Glutamatergic neuron (in vitro differentiated cells): ENCODE results near the gene THBD. TPM values are rescaled to one million over a fixed set of nuclear protein-coding genes. Genes with fewer than 3 reads are reported as not detected.

Experiments
- DNase-seq: peaks from one replicate; pipeline ENCODE4 v3.0.0; 2022
- H3K27ac Mint-ChIP-seq: one replicate; pipeline ENCODE4 v1.8.0; 2020; ENCODE audit warnings: mild to moderate bottlenecking, mixed read lengths, inconsistent platforms; ENCODE audit not compliant: unreplicated experiment
- H3K27me3 Mint-ChIP-seq: one replicate; pipeline ENCODE4 v1.8.0; 2020; ENCODE audit warnings: mild to moderate bottlenecking, moderate library complexity, mixed read lengths, inconsistent platforms; ENCODE audit not compliant: unreplicated experiment
- H3K36me3 Mint-ChIP-seq: one replicate; pipeline ENCODE4 v1.8.0; 2020; ENCODE audit warnings: mild to moderate bottlenecking, mixed read lengths, inconsistent platforms; ENCODE audit not compliant: unreplicated experiment
- H3K4me1 Mint-ChIP-seq: one replicate; pipeline ENCODE4 v1.8.0; 2020; ENCODE audit warnings: mild to moderate bottlenecking, low read depth, mixed read lengths, inconsistent platforms; ENCODE audit not compliant: unreplicated experiment
- H3K4me3 Mint-ChIP-seq: one replicate; pipeline ENCODE4 v1.8.0; 2020; ENCODE audit warnings: mild to moderate bottlenecking, mixed read lengths, inconsistent platforms; ENCODE audit not compliant: unreplicated experiment
- H3K9me3 Mint-ChIP-seq: one replicate; pipeline ENCODE4 v1.8.0; 2020; ENCODE audit warnings: mild to moderate bottlenecking, moderate library complexity, mixed read lengths, inconsistent platforms; ENCODE audit not compliant: unreplicated experiment
- total RNA-seq: library from RNA; stranded (reverse); fragmentation: NEBNext Ultra II Directional; extraction: Animal tissue kit (Norgen Biotek cat#: 25700); gene quantifications from one replicate; pipeline ENCODE4 v1.2.1, GENCODE V29; 2021; ENCODE audit not compliant: unreplicated experiment
- TF ChIP-seq, protein P1 (sequence below): fragments of 200-600 bp; sonication (generic); IDR thresholded peaks from one replicate; pipeline ENCODE4 v1.5.0; 2021; ENCODE audit not compliant: partially characterized antibody, unreplicated experiment

The THBD gene
- total RNA-seq, 1 donor from 2014 or later, result not detected

DNA sequence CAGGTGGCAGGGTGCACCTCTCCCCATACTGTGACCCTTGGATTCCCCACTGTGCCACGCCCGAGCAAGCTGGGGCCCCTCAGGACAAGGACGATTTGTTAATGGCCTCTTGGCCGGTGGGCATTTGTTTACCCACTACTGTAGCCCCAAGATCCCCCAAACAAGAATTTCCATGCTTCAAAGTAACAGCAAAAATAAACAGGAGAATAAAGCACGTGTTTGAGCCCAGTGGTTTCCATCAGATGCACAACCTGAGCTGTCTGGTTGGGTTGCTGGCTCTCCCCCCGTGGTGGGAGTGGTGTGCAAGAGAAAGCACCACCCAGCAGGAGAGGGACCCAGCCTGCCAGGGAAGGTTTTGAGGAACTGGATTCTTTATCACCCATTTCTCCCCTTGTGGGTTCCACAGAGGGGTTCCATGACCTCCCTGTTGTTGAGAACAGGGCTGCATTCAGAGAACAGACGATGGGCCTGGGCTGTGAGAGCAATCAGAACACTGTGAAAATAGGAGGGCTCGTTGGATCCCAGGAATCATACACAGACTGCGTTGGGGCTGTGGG, 31.9 kb upstream of the THBD start:
- Mint-ChIP-seq H3K9me3 (no peaks in the 10 kb centered on the region), H3K27me3 (peaks cover 2% of the 10 kb centered on the region), H3K27ac (no peak overlapping the region), H3K4me3 (no peak overlapping the region), H3K4me1 (peaks cover 21% of the 10 kb centered on the region), H3K36me3 (no peaks in the 10 kb centered on the region)
- no peak for DNase-seq
- TF ChIP-seq, protein P1, sequence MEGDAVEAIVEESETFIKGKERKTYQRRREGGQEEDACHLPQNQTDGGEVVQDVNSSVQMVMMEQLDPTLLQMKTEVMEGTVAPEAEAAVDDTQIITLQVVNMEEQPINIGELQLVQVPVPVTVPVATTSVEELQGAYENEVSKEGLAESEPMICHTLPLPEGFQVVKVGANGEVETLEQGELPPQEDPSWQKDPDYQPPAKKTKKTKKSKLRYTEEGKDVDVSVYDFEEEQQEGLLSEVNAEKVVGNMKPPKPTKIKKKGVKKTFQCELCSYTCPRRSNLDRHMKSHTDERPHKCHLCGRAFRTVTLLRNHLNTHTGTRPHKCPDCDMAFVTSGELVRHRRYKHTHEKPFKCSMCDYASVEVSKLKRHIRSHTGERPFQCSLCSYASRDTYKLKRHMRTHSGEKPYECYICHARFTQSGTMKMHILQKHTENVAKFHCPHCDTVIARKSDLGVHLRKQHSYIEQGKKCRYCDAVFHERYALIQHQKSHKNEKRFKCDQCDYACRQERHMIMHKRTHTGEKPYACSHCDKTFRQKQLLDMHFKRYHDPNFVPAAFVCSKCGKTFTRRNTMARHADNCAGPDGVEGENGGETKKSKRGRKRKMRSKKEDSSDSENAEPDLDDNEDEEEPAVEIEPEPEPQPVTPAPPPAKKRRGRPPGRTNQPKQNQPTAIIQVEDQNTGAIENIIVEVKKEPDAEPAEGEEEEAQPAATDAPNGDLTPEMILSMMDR, result no peak

DNA sequence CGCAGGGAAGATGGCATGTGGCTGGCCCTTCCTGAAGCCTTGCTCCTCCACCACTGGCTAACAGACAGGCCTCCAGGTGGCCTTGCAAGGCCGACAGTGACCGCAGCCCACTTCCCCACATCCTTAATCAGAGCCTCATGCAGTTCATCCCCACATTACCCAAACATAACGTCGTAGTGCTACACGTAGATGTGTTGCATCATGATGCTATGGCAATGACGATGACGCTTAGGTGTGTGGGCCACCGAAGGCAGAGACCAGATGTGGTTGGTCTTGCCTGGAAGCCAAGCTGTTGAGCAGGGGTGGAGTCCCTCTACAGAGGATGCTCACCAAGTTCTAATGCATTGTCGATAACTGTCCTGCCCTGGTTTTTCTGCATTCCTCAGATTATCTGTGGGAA, 31.0 kb upstream of the THBD start:
- TF ChIP-seq, protein P1, result no peak
- DNase-seq, result no peak
- no peak overlapping the region for H3K4me3 Mint-ChIP-seq
- no peak overlapping the region for H3K27ac Mint-ChIP-seq
- H3K9me3 Mint-ChIP-seq, result no peaks in the 10 kb centered on the region
- H3K36me3 Mint-ChIP-seq, result no peaks in the 10 kb centered on the region
- peaks cover 3% of the 10 kb centered on the region for H3K27me3 Mint-ChIP-seq
- H3K4me1 Mint-ChIP-seq, result peaks cover 21% of the 10 kb centered on the region

DNA sequence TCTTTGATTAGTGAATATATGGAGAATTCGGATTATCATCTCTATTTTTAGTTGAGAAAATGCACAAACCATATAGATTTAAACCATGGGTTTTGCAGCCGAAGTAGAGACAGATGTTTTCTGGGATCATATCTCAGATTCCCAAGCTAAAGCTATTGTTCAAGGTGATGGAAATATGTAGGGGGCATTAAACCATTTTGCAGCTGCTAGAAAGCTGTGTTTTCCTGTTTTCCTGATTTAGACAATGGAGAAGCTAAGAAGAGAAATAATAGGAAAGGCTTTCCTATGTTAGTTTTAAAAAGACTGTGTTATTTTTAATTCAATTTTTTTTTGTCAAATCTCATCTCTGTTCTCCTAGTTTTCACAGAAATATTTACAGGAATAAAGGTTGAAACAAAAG, 30.5 kb upstream of the THBD start:
- Mint-ChIP-seq H3K4me3 (no peak overlapping the region), H3K9me3 (no peaks in the 10 kb centered on the region), H3K27me3 (peaks cover 3% of the 10 kb centered on the region), H3K36me3 (no peaks in the 10 kb centered on the region), H3K27ac (no peak overlapping the region), H3K4me1 (peaks cover 21% of the 10 kb centered on the region)
- TF ChIP-seq, protein P1, result no peak
- DNase-seq, result no peak

DNA sequence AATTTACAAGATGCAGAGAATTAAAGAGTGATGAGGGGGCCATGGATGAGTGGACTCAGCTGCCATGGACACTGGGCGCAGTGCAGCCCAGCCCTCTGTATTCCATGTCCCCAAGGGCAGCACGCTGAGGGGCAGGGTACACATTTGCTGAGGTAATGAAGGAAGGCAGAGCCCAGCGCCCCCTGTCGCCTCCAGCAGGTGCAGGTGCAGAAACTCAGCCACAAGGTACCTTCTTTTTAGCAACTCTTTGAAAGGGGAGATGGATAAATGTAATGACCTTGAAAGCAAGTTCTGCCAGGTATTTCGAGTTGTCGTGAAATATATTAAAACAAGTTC, 29.5 kb upstream of the THBD start:
- peak overlapping the region; percentile 21 for H3K4me3 Mint-ChIP-seq
- DNase-seq, result peak; percentile 79
- peaks cover 21% of the 10 kb centered on the region for H3K4me1 Mint-ChIP-seq
- H3K9me3 Mint-ChIP-seq, result no peaks in the 10 kb centered on the region
- TF ChIP-seq, protein P1, result peak; percentile 60
- H3K36me3 Mint-ChIP-seq, result no peaks in the 10 kb centered on the region
- H3K27me3 Mint-ChIP-seq, result peaks cover 3% of the 10 kb centered on the region
- H3K27ac Mint-ChIP-seq, result peak overlapping the region; percentile 96

DNA sequence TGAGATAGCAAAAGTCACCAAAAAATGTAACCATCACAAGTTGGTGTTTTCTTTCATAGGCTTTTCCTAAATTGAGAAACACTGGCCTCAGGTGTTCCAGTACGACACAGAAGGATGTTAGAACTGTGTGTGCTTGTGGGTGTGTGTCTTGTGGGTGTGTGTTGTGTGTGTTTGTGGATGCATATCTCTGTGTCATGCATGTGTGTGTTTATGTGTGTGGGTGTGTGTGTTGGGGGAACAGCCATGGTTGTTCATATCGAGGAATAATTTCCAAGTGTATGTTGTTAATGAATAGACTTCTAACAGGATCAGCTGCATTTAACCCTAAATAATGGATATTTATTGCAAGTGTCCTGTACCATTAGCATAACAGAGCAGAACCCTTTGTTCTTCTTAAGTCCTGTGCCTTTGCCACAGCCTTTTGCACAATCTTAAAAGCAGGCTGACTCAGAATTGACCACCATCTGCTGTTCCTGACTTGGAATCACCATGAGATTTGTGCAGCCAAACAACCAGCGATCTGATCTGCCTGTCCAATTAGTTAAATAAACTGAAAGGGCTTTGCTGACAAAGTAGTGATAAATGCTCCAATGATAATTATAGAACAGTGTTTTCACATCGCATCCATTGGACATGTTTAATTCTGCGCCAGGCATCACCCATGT, 29.0 kb upstream of the THBD start:
- Mint-ChIP-seq H3K9me3 (peaks cover 2% of the 10 kb centered on the region), H3K27me3 (peaks cover 3% of the 10 kb centered on the region), H3K36me3 (no peaks in the 10 kb centered on the region), H3K27ac (peak overlapping the region; percentile 96), H3K4me3 (peak overlapping the region; percentile 22), H3K4me1 (peaks cover 21% of the 10 kb centered on the region)
- DNase-seq, result no peak
- TF ChIP-seq, protein P1, result no peak
